NCI-H1417 treated with DMSO at 0.1 percent for 48 hours (cell line): ENCODE data around the gene SORCS2.

ENCODE experiments used
- DNase-seq: peaks from one replicate; lab custom pipeline; 2025; lab: John Stamatoyannopoulos, UW

SORCS2 gene

DNA sequence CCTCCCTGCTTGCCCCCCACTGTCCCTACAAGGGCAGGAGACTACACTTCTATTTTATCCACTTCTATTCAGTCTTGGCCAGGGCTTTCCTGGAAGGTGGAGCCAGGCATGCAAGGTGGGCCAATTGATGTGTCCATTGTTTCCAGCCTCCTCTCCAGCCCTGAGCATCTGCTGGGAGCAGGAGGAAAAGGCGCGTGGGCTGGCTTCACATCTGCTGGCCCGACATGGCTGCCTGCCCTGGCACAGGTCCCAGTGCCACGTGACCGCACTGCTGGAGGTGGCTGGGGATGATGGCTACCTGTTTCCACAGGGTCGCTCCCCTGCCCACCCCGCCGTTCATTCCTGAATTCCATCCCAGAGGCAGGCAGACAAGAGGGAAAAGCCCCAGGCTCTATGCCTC, 499.6 kb downstream of the SORCS2 start:
- DNase-seq: no peak

DNA sequence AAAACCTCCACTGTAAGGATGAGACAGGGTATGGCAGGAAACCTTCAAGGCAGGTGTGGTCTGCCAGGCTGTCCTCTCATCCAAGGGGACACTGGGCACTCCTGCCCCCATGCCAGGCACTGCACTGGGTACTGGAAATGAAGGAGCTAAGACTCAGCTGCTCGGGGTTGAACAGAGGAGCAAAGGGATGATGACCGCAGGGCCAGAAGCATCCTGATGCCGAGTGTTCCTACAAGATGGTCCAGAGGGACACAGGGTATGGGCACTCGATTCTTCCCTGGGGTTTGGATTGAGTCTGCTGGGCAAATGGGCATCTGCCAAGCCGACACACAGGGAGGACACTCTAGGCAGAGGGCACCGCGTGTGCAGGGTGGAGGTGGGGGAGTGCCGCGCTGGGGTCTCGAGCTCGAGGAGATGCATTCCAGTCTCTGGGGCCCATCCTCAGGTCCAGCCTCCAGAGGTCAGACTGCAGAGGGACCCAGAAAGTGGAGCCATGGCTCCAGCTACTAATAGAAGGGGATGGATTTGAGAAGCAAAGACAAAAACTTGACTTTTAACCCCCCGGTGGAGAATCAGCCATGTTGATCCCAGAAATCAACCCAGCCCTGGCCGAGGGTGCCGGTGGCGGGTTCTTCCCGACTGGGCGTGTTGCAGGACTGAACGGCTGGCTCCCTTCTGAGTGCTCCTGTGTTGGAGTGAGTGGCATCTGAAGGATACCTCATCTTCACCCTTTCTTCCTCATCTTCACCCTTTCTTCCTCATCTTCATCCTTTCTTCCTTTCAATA, 500.3 kb downstream of the SORCS2 start:
- no peak for DNase-seq

DNA sequence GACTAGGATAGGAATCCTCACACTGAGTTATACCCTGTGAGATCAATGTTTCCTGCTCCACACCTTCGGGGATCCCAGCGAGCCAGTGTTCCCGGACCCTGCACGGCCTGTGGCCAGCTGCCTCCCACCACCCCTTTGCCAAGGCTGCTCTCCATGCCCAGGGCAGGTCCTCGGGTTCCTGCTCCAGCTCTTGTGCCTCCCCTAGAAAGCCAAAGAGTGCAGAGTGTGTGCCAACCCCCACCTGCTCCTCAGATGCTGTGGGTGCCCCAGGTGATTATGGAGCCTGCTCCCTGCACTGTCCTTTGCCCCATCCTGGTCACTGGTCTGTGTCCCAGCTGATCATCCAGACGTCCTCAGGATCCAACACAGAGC, 500.9 kb downstream of the SORCS2 start:
- no peak for DNase-seq

DNA sequence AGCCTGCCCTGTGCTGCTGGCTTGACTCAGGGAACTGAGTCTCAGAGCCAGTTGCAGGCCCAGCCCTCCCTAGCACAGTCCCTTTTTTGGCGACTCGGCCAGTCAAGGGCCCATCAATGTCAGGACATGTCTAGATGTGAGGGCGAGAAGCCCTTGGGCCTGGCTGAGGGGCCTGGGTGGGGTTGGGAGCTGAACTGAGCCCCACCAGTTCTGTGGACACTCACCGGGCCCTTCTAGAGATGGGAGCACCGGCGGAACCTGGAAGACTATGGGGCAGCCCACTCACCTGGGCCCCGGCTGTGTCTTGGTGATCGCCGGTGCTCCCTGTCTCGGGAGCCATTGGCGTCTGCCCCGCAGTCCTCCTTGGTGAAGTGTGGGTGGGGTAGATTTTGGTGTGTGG, 501.4 kb downstream of the SORCS2 start:
- DNase-seq: no peak

DNA sequence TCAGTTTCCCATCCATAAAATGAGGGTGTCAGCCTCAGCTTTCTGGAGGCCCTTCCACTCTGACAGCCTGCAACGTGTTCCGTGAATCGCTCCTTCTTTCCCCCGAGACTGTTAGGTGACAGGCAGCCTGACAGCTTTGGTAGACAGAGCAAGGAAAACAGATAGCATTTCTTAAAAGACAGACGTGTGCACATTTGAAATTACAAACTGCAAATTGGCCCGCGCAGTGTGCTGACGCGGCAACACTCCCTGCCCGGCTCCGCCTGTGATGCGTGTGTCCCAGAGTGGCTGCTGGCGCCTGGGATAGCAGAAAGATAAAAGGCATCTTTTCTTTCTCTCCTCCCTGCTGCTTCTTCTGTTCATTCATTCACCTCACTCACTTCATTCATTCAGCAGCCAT, 502.0 kb downstream of the SORCS2 start:
- no peak for DNase-seq

DNA sequence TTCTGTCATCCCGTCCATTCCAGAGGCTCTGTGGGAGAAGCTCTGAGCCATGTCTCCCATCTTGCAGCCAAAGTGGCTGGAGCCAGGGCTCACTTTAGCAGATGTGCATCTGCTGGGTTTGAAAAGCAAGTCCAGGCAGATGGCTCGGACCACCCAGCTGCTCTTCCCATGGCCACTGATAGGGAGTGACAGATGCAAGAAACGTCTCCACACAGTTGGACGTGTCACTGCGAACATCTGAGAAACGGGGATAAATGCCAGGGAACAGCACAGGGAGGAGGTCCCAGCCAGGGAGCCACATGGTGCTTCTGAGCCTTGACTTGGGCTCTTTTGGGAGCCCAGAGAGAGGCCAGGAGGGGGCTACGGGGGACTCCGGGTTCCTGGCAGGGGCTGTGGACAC, 505.0 kb downstream of the SORCS2 start:
- DNase-seq: no peak

DNA sequence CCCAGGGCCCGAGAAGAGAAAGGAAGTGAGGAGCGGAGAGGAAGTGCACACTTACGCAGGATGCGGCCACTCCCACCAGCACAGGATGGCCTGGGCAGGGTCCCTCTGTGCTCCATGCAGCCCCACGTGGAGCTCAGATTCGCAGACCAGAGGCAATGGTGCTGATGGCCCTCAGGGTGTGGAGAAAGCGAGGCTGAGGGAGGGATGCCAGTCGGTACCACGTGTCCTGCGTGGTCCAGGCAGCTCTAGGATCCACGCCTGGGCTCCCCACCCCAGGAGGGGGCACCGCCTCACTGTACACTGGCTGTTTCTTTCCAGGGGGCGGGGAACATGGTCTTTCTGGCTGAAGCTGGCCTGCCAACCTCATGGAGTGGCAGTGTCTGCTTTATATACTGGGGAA, 505.5 kb downstream of the SORCS2 start:
- no peak for DNase-seq

DNA sequence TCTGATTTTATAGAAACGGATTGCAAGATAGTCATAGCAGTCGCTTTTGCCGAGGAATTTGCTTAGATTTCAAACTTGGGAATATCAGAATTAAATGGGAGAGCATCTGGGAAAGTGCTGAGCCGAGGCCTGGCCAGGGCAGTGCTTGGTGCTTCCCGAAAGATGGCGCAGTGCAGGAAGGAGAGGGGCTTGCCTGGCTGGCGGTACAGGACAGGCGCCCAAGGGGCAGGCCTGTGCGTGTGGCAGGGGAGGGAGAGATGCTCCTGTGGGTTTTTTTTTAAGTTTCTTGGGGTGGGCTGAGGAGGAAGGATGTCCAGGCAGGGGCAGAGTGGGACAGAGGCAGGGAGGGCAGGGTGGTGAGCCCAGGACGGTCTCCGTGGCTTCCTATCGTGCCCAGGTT, 506.2 kb downstream of the SORCS2 start:
- DNase-seq: no peak

DNA sequence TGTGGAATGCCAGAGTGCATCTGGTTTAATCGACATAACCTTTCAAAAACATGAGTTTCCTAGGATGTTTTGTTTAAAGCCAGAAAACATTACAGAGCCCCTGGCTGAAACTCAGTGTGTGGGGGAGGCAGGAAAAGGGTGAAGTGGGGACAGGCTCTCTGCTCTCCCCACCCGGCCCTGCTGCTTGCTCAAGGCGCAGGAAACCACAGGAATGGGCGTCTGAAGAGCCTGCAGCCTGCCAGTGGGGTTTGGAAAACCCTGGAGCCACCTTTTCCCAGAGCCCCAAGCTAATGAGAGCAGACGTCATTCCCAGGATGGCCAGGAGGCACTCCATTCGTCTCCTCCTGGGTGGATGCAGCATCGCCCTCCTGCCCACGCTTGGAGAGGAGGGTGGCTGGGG, 506.7 kb downstream of the SORCS2 start:
- no peak for DNase-seq

DNA sequence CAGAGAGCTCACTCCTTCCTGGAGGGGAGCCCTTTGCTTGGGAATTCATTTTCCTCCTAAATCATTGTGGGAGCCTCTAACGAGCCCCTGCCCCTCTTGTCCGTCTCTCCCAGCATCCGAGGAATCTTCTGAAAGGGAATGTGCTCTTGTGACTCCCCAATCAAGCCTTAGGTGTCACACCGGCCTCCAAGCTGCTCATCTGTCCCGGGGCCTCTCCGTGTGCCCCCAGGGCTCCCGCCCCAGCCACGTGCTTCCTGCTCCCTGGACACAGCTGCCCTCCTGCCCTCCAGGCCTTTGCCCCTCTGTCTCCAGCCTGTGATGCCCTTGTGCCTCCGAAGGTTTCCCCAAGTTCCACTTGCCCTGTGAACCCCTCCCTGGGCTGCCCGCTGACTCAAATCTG, 507.5 kb downstream of the SORCS2 start:
- no peak for DNase-seq

DNA sequence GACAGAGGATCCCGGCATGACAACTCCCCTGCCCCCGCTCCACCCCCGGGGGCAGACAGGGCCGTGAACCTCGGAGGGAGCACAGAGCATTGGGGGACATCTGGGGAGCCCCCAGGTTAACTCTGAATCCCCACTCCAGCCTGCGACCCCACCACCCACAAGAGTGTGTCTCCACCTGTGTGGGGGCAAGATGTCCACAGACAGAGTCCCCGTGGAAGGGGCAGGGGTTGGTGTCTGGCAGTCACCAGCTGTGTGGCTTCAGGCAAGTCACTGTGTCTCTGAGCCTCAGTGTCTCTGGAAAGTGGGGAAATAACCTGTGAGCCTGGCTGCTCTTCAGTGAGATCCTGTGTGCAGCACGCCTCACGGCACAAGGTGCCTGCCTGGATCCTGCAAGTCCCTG, 508.3 kb downstream of the SORCS2 start:
- no peak for DNase-seq

DNA sequence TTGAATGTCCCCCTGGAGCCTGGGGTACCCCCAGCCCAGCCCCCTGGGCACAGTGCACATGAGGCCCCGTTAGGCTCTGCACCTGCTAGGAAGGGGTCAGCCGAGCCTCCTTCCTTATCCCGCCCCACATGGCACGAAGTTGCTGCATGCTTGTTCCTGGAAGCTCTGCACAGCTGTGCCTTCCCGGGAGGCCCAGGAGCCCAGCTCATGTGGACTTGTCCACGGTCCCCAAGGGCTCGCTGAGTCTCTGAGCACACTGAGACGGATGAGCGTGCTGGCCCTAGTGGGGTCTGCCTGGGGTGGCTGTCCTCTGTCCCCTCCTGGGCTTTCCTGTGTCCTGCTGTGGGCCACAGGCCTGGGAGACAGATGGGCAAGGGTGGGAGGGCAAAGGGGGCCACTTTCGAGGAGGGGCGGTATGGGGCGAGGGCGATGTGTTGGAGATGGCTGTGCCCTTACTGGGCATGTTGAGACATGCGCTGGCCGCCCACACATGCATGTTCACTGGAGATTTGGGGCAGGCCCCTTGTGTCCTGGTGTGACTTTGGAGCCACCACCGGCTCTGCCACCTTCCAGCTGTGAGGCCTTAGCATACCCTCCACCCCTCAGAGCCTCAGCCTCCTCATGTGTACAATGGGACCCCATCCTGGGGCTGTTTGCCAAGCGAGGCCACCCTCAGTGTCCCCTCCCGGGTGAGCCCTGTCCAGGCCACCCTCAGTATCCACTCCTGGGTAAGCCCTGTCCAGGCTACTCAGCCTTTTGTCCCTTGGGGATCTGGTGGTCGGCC, 509.7 kb downstream of the SORCS2 start:
- no peak for DNase-seq

DNA sequence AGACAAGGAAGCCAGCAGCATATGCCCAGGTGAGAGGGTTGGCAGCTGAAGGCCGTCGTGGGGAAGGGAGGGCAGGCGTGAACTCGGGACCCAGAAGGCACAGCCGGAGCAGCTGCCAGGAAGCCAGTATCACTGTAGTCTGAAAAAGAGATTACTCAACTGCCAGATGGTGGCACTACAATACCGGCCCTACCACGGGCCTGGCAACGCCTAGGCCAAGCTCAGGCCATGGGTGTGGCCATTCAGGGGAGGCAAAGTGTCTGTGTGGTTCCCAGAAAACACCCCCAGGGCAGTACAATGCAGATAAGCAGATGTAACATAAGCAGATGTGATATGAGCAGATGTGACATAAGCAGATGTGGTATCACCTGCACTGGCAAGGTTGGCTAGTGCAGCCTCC, 511.4 kb downstream of the SORCS2 start:
- no peak for DNase-seq

DNA sequence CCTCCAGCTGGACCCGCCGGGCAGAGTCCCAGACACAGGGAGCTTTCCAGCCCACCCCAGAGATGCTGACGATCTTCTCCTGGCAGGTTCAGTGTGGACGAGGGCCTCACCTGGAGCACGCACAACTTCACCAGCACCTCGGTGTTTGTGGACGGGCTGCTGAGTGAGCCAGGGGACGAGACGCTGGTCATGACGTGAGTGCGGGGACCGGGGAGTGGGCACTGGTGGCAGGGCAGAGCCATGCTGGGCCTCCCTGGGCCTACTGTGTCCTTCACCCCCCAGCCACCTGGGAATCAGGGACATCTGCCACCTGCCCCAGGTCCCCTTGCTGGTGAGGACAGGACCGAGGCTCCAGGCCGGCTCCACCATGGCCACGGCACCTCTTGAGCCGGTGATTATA, 511.8 kb downstream of the SORCS2 start:
- no peak for DNase-seq

DNA sequence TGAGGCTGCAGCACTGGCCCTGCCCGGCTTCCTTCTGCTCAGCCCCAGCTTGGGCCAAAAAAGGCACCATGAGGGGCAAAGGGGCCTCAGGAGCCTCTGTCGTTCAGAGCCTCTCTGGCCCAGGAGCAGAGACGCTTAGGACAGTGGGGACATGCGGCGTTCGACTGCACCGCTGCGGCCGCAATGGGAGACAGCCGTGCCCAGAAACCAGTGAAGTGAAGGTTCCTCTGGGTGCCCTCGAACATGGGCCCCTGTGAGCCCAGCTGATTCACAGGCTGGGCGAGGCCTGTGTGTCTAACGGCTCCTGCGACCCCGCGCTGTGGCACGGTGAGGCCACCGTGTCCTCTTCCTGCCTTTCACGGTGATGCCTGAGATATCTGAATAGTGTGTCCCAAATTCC, 512.3 kb downstream of the SORCS2 start:
- no peak for DNase-seq

DNA sequence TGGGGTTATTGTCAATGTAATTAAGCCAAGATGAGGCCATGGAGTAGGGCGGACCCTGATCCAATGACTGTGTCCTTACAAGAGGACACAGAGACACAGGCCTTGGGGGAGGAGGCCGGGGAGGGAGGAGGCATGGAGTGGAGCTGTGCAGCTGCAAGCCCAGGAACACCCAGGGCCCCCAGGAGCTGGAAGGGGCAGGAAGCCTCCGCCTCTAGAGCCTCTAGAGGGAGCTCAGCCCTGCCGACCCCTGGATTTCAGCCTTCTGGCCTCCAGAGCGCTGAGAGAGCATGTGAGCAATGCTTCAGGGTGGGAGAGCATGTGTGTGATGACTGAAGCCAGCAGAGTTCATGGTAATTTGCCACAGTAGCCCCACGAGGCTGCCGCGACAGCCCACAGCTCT, 512.7 kb downstream of the SORCS2 start:
- no peak for DNase-seq

DNA sequence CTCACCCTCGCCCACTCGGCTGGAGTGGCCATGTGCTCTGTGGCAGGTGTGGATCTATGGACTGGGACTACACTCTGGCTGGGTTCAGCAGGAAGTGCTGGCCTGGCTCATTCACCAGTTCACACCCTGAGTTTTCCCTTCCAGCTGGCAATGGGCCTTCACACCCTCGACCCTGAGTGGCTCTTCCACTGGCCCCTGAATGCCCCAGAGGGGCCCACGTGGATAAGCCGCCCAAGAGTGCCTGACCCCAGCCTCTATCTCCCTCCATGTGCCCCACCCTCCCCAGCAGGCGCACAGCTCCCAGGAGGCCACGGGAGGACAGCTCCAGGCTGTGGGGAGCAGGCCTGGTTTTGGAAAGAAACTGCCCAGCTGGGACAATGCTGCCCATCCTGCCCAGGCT, 513.3 kb downstream of the SORCS2 start:
- no peak for DNase-seq

DNA sequence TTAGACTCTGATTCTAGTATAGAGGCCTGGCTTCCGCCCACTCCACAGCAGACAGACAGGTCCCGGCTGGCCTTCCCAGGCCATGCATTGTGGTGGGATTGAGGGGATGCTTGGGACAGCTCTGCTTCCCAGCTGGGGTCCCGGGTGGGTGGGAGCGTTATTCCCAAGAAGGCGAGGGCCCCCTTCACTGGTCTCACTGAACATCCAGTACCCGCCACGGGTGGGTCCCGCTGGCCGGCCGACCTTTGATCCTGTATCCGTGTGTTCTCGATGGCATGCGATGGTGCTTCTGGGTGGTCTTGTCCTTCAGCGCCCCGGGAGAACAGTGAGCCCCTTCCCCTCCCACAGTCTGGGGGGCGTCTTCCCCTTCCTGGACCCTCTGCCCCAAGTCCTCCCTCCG, 515.9 kb downstream of the SORCS2 start:
- no peak for DNase-seq

DNA sequence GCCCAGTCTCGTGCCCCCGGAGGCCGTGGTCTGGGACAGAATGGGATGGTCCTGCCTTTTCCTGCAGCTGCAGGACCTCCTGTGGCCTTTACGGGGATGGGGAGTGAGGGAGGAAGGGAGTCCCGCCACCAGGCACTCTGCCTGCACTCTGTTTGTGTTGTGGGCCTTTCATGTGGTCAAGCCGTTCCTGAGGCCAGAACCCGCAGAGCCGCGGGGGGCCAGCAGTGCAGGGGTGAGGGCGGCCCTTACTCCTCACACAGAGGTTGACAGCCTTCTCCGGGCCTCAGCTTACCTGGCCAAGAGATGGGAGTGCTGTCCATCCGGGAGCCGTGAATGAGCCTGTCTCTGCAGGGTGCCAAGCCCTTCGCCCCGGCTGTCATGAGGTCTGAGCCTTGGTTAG, 516.6 kb downstream of the SORCS2 start:
- no peak for DNase-seq

DNA sequence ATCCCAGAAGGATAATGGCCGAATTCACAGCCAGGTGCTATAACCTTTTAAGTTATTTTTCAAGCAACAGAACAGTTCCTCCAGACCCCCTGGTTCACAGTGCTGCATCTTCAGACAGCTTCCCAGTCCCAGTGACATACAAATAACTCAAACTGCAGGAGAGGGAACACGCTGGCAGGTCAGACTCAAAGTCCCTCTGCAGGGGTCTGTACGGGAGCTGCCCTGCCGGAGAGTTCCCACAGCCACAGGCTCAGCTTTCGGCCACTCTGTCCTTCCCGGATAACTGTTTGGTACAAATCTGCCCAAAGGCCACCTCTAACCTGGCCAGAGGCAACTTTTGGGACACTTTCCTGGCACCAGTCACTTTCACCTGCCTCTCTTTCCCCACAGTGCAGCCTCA, 517.1 kb downstream of the SORCS2 start:
- DNase-seq: no peak

DNA sequence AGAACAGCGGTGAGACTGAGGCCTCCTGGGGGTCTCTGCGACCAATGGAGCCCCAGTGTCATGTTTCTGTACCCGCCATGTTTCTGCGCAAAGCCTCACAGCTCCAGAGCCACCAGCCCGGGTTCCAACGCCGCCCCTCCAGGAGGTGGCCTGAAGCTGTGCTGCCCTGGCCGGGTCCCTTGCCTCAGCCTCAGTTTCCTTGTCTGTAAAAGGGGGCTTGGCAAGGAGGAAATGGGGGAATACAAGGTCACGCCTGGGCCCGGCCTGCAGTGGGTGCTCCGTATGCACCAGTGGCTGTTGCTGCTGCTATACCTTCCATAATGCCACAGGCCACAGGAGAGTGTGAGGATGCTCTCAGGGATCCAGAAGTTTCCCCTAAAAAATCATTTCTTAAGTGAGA, 517.8 kb downstream of the SORCS2 start:
- DNase-seq: no peak

DNA sequence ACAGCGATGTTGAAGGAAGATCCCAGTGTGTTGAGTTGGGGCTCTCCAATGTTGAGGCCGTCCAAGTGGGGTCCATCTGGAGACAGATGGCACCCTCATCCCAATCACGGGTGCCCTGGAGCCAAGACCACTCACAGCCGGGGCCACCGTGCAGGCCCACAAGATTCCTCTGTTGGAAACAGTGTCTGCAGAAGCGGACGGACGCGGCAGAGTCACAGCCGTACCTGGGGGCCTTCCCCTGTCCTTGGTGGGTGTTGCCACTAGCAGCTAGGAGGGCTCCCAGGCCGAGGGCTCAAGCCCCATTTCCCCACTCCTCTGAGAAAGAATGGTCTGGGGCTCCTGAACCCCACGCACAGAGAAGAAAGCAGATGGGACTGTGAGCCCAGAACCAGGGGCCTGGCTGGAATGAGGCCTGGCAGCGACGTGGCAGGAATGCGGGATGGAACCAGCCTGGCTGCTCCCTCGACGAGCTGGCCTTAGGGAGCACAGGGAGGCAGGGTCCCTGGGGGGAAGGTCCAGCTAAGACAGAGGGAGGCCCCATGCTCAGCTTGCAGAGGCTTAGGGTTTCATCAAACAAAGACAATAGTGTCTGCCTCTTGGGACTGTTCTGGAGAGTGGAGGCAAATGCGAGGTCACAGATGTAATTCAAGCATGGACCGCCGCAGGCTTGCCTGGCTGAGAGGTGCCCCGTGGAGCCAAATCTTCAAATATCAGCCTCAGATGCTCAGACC, 518.4 kb downstream of the SORCS2 start:
- DNase-seq: no peak

DNA sequence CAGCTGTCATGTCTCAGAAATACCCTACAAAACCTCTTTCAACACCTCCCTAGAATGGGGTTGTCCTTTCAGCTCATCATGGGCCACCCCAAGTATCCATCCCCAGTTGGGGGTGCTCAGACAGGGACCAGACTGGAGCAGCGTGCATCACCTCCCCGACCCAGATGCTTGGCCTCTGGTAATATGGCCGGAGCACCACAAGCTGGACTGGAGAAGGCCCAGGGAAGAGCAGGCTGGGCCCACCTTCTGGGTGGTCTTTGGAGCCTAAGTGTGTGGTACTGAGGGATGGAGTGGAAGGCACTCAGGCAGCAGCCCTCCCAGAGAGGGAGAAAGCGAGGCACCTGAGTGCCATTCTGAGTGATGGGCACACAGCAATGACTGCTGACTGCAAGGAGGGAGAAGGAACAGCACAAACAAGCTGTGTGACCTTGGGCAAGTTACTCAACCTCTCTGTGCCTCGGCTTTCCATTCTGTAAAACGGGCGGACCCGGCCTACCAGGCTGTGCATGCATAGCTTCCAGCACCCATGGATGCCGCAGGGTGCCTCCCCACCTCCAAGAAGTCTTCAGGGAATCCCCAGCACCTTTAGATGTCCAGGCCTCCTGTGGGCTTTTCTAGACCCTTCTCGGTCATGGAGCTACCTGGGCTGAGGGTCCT, 519.1 kb downstream of the SORCS2 start:
- DNase-seq: no peak
